ENCODE data around the gene LRRC18.

The LRRC18 gene

DNA sequence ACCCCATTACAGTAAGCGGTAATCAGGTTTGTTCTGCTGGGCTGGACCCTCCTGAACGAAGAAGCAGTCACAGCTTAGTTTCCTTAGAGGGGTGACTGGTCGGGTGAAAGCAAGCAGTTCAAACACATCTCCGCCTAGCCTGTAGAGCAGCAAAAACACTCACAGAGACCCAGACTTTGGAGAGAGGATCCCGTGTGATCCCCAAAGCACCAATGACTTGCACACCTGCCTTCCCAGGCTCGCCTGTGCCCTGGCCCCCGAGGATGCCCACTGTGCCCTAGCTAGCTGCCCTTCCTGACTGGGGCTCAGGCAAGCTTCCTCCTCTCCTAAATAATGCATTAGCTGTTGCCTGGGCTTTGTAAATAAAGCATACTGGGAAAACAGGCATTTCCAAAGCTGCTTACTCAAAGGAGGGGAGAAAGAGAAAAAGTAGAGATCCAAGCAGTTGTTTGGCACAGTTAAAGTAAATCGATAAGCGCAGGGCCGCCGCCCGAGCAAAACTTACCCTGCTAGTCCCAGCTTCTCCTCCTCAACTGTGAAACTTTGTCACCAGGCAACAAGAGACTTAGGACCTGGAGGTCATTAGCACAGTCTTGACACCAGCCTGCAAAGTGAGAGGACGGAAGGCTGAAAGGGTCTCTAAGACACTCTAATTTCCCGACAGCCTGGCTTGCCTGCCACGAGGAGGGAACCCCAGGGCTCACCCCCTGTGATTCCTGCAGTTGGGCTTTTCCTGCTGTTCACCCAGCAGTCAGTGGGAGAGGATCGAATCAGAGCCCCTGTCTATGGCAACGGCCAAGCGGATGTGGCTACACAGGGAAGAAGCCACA is 4.8 kb downstream of the LRRC18 start:
- no peak overlapping the region for H2AFZ ChIP-seq (ENCODE audit: low read depth, low read length)
- H3K9ac ChIP-seq (ENCODE audit: low read length), result no peak overlapping the region
- H3K36me3 ChIP-seq (replicated peaks; ENCODE audit: low read depth, low read length), result peaks cover 3% of the 10 kb centered on the region

GRCh38 chr10:48932831-48933664 is 6.6 kb downstream of the LRRC18 start:
- Histone ChIP-seq H3K79me2 (ENCODE audit: low read length) (no peaks in the 10 kb centered on the region), H3K4me2 (ENCODE audit: low read length) (no peak overlapping the region), H3K27me3 (ENCODE audit: low read depth, low read length) (no peaks in the 10 kb centered on the region), H3K4me3 (ENCODE audit: low read length) (no peak overlapping the region), H3K27ac (ENCODE audit: low read length) (no peak overlapping the region), H3K4me1 (ENCODE audit: low read length) (no peaks in the 10 kb centered on the region), H4K20me1 (ENCODE audit: insufficient read depth, low read length) (no peaks in the 10 kb centered on the region), H3K36me3 (replicated peaks; ENCODE audit: low read depth, low read length) (peaks cover 3% of the 10 kb centered on the region), H3K9me3 (ENCODE audit: insufficient read depth, low read length) (no peaks in the 10 kb centered on the region), H3K9ac (ENCODE audit: low read length) (no peak overlapping the region), H2AFZ (ENCODE audit: low read depth, low read length) (no peak overlapping the region)
- TF ChIP-seq CTCF (IDR thresholded peaks at IDR 0.05; ENCODE audit: low read depth, low read length) (no peak), EZH2phosphoT487 (IDR thresholded peaks at IDR 0.05; ENCODE audit: low read depth) (no peak)

More for the DNA sequence above, 4.8 kb downstream of the LRRC18 start:
- no peaks in the 10 kb centered on the region for H4K20me1 ChIP-seq (ENCODE audit: insufficient read depth, low read length)
- no peak overlapping the region for H3K27ac ChIP-seq (ENCODE audit: low read length)
- H3K4me1 ChIP-seq (ENCODE audit: low read length), result no peaks in the 10 kb centered on the region
- H3K4me2 ChIP-seq (ENCODE audit: low read length), result no peak overlapping the region
- TF ChIP-seq CTCF (IDR thresholded peaks at IDR 0.05; ENCODE audit: low read depth, low read length) (no peak), EZH2phosphoT487 (IDR thresholded peaks at IDR 0.05; ENCODE audit: low read depth) (no peak)
- H3K79me2 ChIP-seq (ENCODE audit: low read length), result no peaks in the 10 kb centered on the region
- no peaks in the 10 kb centered on the region for H3K9me3 ChIP-seq (ENCODE audit: insufficient read depth, low read length)
- H3K27me3 ChIP-seq (ENCODE audit: low read depth, low read length), result no peaks in the 10 kb centered on the region
- H3K4me3 ChIP-seq (ENCODE audit: low read length), result no peak overlapping the region

GRCh38 chr10:48931188-48931587 is 8.5 kb downstream of the LRRC18 start:
- Histone ChIP-seq H2AFZ (ENCODE audit: low read depth, low read length) (no peak overlapping the region), H3K9ac (ENCODE audit: low read length) (no peak overlapping the region), H3K4me2 (ENCODE audit: low read length) (no peak overlapping the region), H3K9me3 (ENCODE audit: insufficient read depth, low read length) (no peaks in the 10 kb centered on the region), H3K27ac (ENCODE audit: low read length) (no peak overlapping the region), H3K4me1 (ENCODE audit: low read length) (no peaks in the 10 kb centered on the region), H3K27me3 (ENCODE audit: low read depth, low read length) (no peaks in the 10 kb centered on the region), H3K36me3 (replicated peaks; ENCODE audit: low read depth, low read length) (peaks cover 3% of the 10 kb centered on the region), H4K20me1 (ENCODE audit: insufficient read depth, low read length) (no peaks in the 10 kb centered on the region), H3K79me2 (ENCODE audit: low read length) (no peaks in the 10 kb centered on the region), H3K4me3 (ENCODE audit: low read length) (no peak overlapping the region)
- TF ChIP-seq EZH2phosphoT487 (IDR thresholded peaks at IDR 0.05; ENCODE audit: low read depth) (no peak), CTCF (IDR thresholded peaks at IDR 0.05; ENCODE audit: low read depth, low read length) (no peak)

DNA sequence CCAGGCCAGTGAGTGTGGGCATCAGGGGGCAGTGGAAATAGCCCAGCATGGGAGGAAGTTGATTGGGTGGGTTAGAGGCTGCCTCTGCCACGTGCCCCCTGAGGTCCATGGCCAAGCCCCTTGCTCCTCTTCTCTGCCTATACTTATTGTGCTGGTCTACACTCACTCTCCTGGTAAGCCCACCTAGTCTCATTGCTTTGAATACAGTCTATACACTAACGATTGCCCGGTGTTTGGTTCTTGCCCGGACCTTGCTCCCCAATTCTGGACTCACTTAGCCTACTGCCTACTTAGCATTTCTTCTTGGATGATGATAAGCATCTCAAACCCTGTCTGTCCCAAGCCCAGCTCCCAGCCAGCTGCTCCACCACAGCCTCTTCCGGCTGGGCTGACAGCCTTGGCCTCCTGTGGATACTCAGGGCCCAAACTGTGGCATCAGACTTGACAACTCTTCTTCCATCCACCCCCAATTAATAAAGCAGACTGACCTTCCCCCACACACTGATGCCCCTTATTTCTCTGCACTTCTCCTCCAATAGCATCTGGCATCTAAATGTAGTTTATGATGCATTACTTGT is 10.1 kb downstream of the LRRC18 start:
- Histone ChIP-seq H3K9ac (ENCODE audit: low read length) (no peak overlapping the region), H3K27me3 (ENCODE audit: low read depth, low read length) (no peaks in the 10 kb centered on the region), H3K9me3 (ENCODE audit: insufficient read depth, low read length) (no peaks in the 10 kb centered on the region), H3K36me3 (replicated peaks; ENCODE audit: low read depth, low read length) (peaks cover 3% of the 10 kb centered on the region), H3K27ac (ENCODE audit: low read length) (no peak overlapping the region), H3K79me2 (ENCODE audit: low read length) (no peaks in the 10 kb centered on the region), H3K4me2 (ENCODE audit: low read length) (no peak overlapping the region), H2AFZ (ENCODE audit: low read depth, low read length) (no peak overlapping the region), H3K4me3 (ENCODE audit: low read length) (no peak overlapping the region), H4K20me1 (ENCODE audit: insufficient read depth, low read length) (no peaks in the 10 kb centered on the region), H3K4me1 (ENCODE audit: low read length) (no peaks in the 10 kb centered on the region)
- no peak for TF ChIP-seq CTCF (IDR thresholded peaks at IDR 0.05; ENCODE audit: low read depth, low read length)
- no peak for TF ChIP-seq EZH2phosphoT487 (IDR thresholded peaks at IDR 0.05; ENCODE audit: low read depth)
